ENCODE data around the gene SLC12A8. TPM values are rescaled to one million over a fixed set of nuclear protein-coding genes. Genes with fewer than 3 reads are reported as not detected.

SLC12A8 gene
- total and polyA plus RNA-seq, 10 of the 15 experiments (the other 5 are each of a cell fraction or from before 2014, with no cell fraction given): 2.5 to 71.6 (median 50.1) TPM

GRCh38 chr3:125260158-125260557 lies 47.6 kb upstream of the SLC12A8 start:
- ChIA-PET RAD21 (ENCODE audit: unreplicated experiment) (interaction anchor here (1.4 kb wide), 1 partner anchor 28 kb away, joined by 3 read pairs; no protein-coding TSS in a partner anchor), SMC1A (ENCODE audit: uncharacterized antibody, unreplicated experiment) (interaction anchor here (1.0 to 1.4 kb wide), 5 partner anchors 11 to 58 kb away, joined by 3 to 4 read pairs (median 3); no protein-coding TSS in a partner anchor), CTCF (interaction anchor here (0.9 to 1.5 kb wide), 4 partner anchors 18 to 499 kb away, joined by 3 to 5 read pairs (median 4); no protein-coding TSS in a partner anchor), POLR2A (no interaction called here)
- in situ Hi-C loops (cut with MboI): no loop called here
- WGBS (ENCODE audit: insufficient coverage, insufficient replicate concordance, low lambda C conversion rate, missing lambda C conversion rate): 98% methylated on average over 2 of the region's 2 CpGs
- Histone ChIP-seq H2AFZ (ENCODE audit: control insufficient read depth, low read depth, low read length) (no peak overlapping the region), H3K9ac (ENCODE audit: control insufficient read depth, insufficient read depth, low read length) (no peak overlapping the region), H3K4me3 (no peak overlapping the region), H3K27ac (ENCODE audit: control insufficient read depth, insufficient read depth) (no peak overlapping the region), H3K4me1 (ENCODE audit: control insufficient read depth, insufficient read depth, low read length) (no peaks in the 10 kb centered on the region), H3K9me3 (replicated peaks; ENCODE audit: control insufficient read depth, insufficient read depth, low read length) (no peaks in the 10 kb centered on the region; the same call in none of the 3 replicates), H3K36me3 (ENCODE audit: control insufficient read depth in 2 of 2, insufficient read depth in 2 of 2, low read length in 1 of 2) (peaks cover 0 to 6% of the 10 kb centered on the region in 2 experiments; a peak in 1 of 4 replicates), H3K27me3 (replicated peaks in 1 of 2; ENCODE audit: control insufficient read depth in 2 of 2, insufficient read depth in 2 of 2, low read length in 1 of 2) (no peaks in the 10 kb centered on the region), H4K20me1 (ENCODE audit: control insufficient read depth, insufficient read depth) (no peaks in the 10 kb centered on the region), H3K4me2 (ENCODE audit: control insufficient read depth, insufficient read depth) (no peak overlapping the region), H3K79me2 (ENCODE audit: control insufficient read depth, insufficient read depth, low read length) (no peaks in the 10 kb centered on the region)
- FAIRE-seq: no peak
- BruUV-seq (replicated peaks): no TSS peak
- no peak for DNase-seq (ENCODE audit: low read depth, low spot score)
- intact Hi-C loops (cut with micrococcal nuclease; ENCODE audit: unreplicated experiment): no loop called here
- no peak for ATAC-seq
- TF ChIP-seq REST (IDR thresholded peaks at IDR 0.05; ENCODE audit: low read depth, low read length) (no peak), CUX1 (IDR thresholded peaks at IDR 0.05; ENCODE audit: insufficient replicate concordance, low read depth, low read length) (no peak), IRF5 (IDR thresholded peaks at IDR 0.05; ENCODE audit: borderline replicate concordance) (no peak), SPI1 (IDR thresholded peaks at IDR 0.05; ENCODE audit: borderline replicate concordance, insufficient read depth, low read depth, low read length) (no peak), EED (IDR thresholded peaks at IDR 0.05; ENCODE audit: low read depth) (no peak), ZNF592 (IDR thresholded peaks at IDR 0.05) (no peak), JUNB (IDR thresholded peaks at IDR 0.05) (no peak), EGR1 (IDR thresholded peaks at IDR 0.05; ENCODE audit: borderline replicate concordance in 1 of 2, low read depth in 2 of 2, low read length in 2 of 2) (no peak)
